Measurements from ENCODE around the gene PGM5. TPM values are rescaled to one million over a fixed set of nuclear protein-coding genes. Genes with fewer than 3 reads are reported as not detected.

The PGM5 gene
- total RNA-seq, 1 experiment from 2014 or later, result 0.13 TPM

GRCh38 chr9:68489646-68490045 is 133.2 kb downstream of the PGM5 start:
- no peak for ATAC-seq
- CTCF ChIA-PET, result no interaction called here
- Mint-ChIP-seq H3K4me1 (no peaks in the 10 kb centered on the region), H3K36me3 (peaks cover 2% of the 10 kb centered on the region; the same call in 1 of the 2 replicates), H3K27me3 (ENCODE audit: low read depth) (peaks cover 78% of the 10 kb centered on the region), H3K27ac (no peak overlapping the region), H3K4me3 (no peak overlapping the region), H3K9me3 (peaks cover 15% of the 10 kb centered on the region)
- DNase-seq (ENCODE audit: low spot score), result no peak
- POLR2A ChIA-PET, result no interaction called here
- TF ChIP-seq USF2 (CRISPR knock-in tag; IDR thresholded peaks at IDR 0.05) (no peak), ZSCAN18 (CRISPR knock-in tag; IDR thresholded peaks at IDR 0.05) (no peak), ZNF317 (CRISPR knock-in tag; IDR thresholded peaks at IDR 0.05; ENCODE audit: borderline replicate concordance, low read depth) (no peak), FOXK1 (CRISPR knock-in tag; IDR thresholded peaks at IDR 0.05) (no peak), ERG (CRISPR knock-in tag; IDR thresholded peaks at IDR 0.05) (no peak), E2F4 (CRISPR knock-in tag; IDR thresholded peaks at IDR 0.05; ENCODE audit: borderline replicate concordance, low read depth) (no peak), CTCF (IDR thresholded peaks at IDR 0.05) (no peak), E2F5 (CRISPR knock-in tag; IDR thresholded peaks at IDR 0.05) (no peak), HMGXB4 (CRISPR knock-in tag; IDR thresholded peaks at IDR 0.05) (no peak), ZNF281 (CRISPR knock-in tag; IDR thresholded peaks at IDR 0.05) (no peak)

- ATAC-seq, result no peak
- H3K27me3 Mint-ChIP-seq (ENCODE audit: low read depth), result peaks cover 92% of the 10 kb centered on the region
- no peaks in the 10 kb centered on the region for H3K4me1 Mint-ChIP-seq
- H3K36me3 Mint-ChIP-seq, result no peaks in the 10 kb centered on the region
- H3K4me3 Mint-ChIP-seq, result no peak overlapping the region
- no peak overlapping the region for H3K27ac Mint-ChIP-seq
- ChIA-PET CTCF (interaction anchor here (1.2 kb wide), 1 partner anchor 75 kb away, joined by 4 read pairs; no protein-coding TSS in a partner anchor), POLR2A (no interaction called here)
- TF ChIP-seq RELA (CRISPR knock-in tag; IDR thresholded peaks at IDR 0.05; ENCODE audit: borderline replicate concordance) (no peak), RORB (CRISPR knock-in tag; IDR thresholded peaks at IDR 0.05) (no peak), NR2C2 (CRISPR knock-in tag; IDR thresholded peaks at IDR 0.05) (no peak), ZBTB21 (CRISPR knock-in tag; IDR thresholded peaks at IDR 0.05; ENCODE audit: borderline replicate concordance) (no peak), ERG (CRISPR knock-in tag; IDR thresholded peaks at IDR 0.05) (no peak), E2F1 (CRISPR knock-in tag; IDR thresholded peaks at IDR 0.05) (no peak), ZBTB43 (CRISPR knock-in tag; IDR thresholded peaks at IDR 0.05) (no peak), GRHL2 (CRISPR knock-in tag; IDR thresholded peaks at IDR 0.05; ENCODE audit: insufficient replicate concordance, severe bottlenecking) (no peak)
- DNase-seq (ENCODE audit: low spot score), result no peak
- no peaks in the 10 kb centered on the region for H3K9me3 Mint-ChIP-seq
Measured at GRCh38 chr9:68492806-68493205, 136.4 kb downstream of the PGM5 start.
